Hematopoietic multipotent progenitor cell treated with erythropoietin and hydrocortisone succinate and interleukin-3 and kit ligand, for 8 days (in vitro differentiated cells): ENCODE results near the gene SFXN5.
A peak's percentile ranks its signal among the peaks of the same experiment; 100 is the strongest.
"Not testable (repeated sequence)": the region's sequence is repeated elsewhere in the genome, so short reads cannot be mapped to it uniquely, and the experiment has no call there.

Experiments
- DNase-seq: peaks from one replicate; pipeline ENCODE4 v3.0.0-alpha.2; 2015

Gene SFXN5

DNA sequence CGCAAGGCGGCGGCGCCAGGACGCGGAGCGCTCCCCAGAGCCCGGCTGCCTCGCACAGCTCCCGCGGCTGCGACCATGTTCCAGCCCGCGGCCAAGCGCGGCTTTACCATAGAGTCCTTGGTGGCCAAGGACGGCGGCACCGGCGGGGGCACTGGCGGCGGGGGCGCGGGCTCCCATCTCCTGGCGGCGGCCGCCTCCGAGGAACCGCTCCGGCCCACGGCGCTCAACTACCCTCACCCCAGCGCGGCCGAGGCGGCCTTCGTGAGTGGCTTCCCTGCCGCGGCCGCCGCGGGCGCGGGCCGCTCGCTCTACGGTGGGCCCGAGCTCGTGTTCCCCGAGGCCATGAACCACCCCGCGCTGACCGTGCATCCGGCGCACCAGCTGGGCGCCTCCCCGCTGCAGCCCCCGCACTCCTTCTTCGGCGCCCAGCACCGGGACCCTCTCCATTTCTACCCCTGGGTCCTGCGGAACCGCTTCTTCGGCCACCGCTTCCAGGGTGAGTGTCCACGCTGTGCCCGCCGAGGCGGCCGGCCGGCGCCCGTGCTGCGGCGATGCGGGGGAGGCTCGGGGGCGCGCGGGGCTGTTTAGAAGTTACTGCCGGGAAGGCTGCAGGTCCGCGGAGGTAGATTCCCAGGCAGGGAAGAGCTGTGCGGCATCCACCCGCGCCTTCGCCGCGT, 153.5 kb downstream of the SFXN5 start:
- DNase-seq, result no peak

DNA sequence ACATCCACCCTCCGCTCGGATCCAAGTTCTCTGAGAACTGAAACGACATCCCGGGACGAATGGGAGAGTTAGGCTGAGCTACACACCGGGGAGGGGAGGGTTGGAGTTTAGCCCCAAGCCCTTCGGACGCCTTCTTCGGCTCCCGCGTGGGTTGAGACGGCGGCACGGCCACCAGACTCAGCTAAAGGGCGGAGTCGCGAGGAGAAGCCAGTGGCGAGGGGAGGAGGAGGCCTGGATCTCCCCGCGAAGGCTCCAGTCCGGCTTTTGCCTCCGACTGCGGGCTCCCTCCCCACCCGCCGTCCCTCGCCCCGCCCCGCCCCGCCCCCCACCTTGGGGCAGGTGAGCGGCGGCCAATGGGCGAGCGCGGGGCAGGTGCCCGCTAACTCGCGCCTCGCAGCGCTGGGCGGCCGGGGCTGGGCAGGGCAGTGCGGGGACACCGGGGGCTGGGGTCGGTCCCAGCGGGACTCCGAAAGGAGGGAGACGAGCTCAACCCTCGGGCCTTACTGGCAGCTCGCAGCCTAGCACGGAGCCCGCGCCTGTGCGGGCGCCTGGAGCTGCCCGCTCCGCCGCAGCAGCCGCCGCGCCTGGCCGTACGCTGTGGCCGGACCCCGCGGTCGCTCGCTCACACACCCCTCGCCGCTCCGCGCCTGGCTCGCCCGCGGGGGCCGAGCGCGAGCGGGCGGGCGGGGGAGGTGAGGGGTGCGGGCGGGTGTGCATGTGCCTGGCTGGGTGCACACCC, 154.2 kb downstream of the SFXN5 start, which contains the start of gene EMX1:
TSS of gene EMX1 (plus strand) at position 382 of the 739 bp plus-strand sequence. CDS start at position 716, 334 bp downstream.
- peak; percentile 19 for DNase-seq

- DNase-seq, result no peak
Measured at GRCh38 chr2:72916743-72917137, 154.8 kb downstream of the SFXN5 start.

DNA sequence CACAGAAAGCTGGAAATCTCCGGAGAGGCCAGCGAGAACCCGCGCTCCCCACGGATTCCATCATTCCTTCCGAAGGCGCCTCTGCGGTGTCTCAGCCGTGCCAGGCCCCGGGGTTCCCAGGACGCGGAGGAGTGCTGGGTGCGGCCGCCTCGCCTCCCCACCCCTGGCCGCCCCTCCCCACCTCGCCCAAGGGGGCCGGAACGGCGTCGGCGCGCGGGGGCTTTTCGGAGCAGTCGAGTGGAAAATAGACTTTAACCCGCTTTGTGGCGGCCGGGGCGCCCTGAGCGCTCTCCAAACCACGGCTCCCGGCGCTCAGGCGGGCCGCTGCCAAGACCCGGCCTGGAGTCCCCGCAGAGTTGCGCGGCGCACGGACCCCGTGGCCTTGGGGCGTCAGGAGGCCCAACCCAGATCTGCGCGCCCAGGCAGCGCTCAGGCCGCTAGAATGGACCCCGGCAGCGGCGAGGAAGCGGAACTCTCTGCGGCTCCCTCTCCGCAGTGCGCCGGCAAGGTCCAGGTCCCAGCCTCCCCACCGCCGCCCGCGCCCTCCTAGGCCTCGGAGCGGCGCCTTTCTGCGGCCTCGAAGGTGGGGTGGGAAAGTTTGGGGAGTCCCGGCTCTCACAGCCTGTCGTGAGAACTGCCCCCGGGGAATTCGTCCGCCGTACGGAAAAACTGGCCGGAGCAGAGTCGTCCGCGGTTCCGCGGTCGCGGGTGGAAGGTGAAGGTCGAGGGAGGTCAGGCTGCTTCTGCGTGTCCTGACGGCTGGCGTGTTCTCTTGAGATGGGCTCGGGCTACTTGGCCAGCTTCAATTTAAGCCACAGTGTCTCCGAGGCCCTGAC, 155.4 kb downstream of the SFXN5 start:
- no peak for DNase-seq

- no peak for DNase-seq
Measured at GRCh38 chr2:72915320-72915906, 156.1 kb downstream of the SFXN5 start.

DNA sequence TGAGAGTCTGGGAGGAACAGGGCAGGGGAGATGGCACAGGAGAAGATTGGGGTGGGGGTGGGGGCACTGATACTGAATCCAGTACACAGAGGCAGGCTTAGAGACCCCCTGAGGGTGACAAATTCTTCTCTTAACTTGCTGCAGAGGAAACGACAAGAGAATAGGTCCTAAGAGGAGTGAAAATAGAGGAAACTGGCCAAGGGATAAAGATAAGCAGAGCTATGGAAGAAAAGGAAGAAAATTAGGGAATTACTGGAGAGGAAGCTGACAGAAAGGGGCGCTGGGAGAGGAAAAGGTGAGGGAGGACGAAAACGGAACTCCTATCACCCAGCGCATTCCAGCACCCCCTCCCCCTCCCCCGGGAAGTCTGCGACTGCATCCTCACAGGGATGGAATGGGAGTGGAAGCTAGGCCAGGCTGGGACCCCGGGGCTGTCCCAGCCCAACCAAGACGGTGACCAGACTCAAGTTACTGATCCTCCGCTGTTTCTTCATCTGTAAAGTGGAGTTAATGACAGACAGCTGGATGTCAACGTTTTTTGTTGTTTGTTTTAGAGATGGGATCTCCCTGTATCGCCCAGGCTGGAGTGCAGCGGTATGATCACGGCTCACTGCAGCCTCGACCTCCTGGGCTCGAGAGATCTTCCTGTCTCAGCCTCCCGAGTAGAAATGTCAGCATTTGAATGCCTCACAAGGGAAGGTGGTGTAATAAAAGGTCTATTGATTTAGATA, 156.8 kb downstream of the SFXN5 start:
- no peak for DNase-seq

GRCh38 chr2:72914206-72914559, 157.3 kb downstream of the SFXN5 start:
- DNase-seq, result no peak

DNA sequence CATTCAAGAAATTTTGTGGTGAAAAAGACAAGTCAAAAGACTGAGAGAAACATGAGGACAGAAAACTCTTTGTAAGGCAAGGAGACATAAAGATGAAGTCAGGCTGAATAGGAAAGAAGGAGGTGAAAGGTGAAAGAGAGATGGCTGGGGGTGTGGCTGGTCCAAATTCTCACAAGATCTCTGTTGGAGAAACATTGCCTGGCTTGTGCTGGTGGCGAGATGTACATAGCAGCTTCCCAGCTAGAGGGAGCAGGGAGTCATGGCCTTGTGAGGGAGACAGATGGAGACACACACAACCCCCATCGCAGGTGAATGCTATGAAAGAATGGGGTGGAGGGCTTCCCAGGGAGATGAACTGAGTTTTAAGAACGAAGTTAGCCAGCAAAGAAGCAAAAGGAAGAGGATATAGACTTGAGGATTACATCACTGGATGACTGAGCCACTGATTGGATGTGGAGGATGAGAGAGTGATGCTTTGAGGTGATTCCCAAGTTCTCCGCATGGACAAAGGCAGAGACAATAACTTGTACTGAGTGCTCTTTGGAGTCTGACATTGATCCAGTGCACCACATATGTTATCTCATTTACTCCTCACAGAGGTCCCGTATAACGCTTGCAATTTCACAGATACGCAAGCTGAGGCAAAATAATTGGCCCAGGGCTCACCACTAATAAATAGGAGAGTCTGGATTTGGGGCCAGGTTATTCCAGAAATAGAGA, 157.9 kb downstream of the SFXN5 start:
- no peak for DNase-seq

GRCh38 chr2:72911256-72911655, 160.3 kb downstream of the SFXN5 start:
- no peak for DNase-seq

DNA sequence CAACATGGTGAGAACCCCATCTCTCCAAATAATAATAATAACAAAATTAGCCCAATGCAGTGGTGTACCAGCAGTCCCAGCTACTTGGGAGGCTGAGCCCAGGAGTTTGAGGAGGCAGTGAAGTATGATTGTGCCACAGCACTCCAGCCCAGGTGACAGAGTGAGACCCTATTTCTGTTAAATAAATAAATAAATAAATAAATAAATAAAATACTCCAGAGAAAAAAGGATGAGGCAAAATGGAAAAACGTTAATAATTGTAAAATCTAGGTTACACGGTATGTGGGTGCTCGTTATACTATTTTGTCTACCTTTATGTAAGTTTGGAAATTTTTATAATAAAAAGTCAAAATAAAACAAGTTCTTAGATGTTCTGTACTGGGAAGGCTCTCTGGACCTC, 162.8 kb downstream of the SFXN5 start:
- DNase-seq, result no peak

- not testable (repeated sequence) for DNase-seq
Measured at GRCh38 chr2:72907369-72907768, 164.1 kb downstream of the SFXN5 start.

- peak; percentile 51 for DNase-seq
Measured at GRCh38 chr2:72901426-72901825, 170.1 kb downstream of the SFXN5 start.

- no peak for DNase-seq
Measured at GRCh38 chr2:72900191-72900825, 171.2 kb downstream of the SFXN5 start.

DNA sequence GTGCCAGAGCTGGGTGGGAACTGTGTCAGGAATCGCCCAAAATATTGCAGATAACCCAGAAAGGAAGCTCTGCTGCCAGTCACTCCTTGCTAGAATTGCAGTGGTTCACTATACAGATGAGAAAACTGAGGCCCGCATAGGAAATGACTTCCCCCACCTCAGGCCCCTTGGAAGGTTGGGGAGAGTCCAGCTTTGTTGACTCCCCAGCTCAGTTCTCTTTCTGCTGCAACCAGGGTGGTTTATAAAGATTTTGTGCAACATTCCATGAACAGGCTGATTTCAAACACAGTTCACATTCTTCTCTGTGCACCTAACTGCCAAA, 173.0 kb downstream of the SFXN5 start:
- no peak for DNase-seq

DNA sequence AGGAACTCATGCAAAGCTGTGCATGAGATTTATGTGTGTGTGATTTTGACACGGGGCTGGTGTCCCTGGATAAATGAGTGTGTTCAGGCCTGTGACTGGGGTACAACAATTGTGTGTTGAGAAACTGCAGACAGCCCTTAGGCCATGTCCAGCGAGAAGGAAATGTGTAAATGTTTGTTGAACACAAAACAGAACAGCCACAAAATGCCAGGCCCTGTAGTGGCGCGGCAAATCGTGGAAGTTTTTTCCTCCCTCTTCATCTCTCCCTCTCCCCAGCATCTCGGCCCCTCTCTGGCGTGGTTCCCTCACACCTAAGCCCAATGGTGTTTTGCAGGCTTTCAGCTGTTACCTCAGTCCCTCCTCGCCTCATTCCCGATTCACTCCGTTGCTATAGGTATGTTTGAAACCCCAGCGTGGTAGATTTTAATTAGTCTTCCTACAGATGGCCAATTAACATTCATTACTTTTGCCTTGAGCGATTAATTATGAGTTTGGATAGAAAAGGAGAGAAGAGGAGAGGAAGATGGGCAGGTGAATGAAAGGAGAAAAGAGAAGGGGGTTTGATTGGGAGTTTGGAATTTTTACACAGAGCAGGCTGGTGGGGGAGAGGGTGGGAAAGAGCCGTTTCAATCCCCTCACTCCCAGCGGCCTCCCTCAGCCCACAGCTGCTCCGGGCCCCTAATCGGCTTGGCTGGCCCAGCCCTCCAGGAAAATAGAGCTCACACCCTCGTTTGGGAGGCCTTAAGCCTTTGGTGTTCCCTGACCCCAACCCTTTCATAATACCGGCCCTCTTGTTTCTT, 173.5 kb downstream of the SFXN5 start:
- no peak for DNase-seq

DNA sequence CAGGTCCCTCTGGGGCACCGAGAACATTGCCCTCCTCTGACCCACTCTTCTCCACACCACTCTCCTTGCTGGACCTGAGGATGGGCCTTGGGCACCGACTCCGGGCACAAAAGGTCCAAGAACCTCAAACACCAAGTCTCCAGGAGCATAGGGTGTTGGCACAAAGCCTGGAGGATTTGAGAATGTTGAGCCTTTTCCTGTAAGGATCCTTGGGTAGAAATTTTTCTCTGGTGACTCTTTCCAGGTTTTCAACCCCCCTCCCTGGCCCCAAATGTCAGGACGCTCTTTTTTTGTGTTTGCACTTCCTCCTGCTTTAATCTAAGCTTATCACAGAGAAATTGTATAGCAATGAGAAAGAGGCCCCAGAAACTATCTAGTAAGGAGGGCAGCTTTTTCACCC, 175.1 kb downstream of the SFXN5 start:
- DNase-seq, result no peak

DNA sequence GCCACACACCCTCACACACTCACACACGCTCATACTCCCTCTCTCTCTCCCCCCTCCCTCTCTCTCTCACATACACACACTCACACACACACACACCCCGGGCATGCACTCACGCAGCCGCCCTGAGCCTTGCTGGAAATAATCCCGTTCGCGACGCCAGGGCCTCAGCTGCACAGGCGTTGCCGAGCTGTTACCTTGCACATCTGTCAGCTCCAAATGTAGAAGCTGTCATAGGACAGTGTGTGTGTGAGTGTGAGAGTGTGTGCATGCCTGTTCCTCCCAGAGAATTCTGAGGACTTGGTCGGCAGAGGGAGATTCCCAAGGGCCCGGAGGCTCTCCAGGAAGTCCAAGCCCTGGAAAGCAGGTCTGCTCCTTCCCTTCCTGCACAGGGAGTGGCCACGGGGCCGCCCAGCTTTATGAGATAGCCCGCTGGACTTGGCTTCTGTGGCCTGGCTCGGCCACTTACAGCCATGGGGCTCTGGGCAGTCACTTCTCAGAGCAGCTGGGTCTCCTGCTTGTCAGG, 175.7 kb downstream of the SFXN5 start:
- no peak for DNase-seq

GRCh38 chr2:72895154-72895553, 176.4 kb downstream of the SFXN5 start:
- DNase-seq, result no peak

DNA sequence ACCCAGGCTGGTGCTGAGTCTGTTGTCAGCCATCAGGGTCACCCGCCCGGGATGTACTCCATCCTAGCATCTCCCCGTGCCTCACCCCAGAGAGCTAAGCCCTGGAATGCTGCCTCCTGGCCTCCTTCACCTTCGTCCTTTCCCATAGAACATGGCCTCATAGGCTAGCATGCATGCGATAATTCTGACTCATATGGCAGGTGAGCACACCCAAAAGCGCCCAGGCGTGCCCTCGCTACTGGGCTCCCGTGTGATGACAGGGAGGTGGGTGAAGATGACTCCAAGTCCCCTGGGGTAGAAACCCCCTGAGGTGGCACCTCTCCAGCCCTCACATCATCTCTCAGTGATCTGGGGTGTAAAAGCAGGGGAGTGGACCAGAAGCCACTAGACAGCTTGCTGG, 177.0 kb downstream of the SFXN5 start:
- DNase-seq, result no peak

GRCh38 chr2:72893594-72894319, 177.8 kb downstream of the SFXN5 start:
- DNase-seq, result peak; percentile 60
